WTC11 (cell line): ENCODE results near the gene DENND4A.

Source experiments
- CREB1 ChIP-seq: sonication (generic); formaldehyde crosslinking; IDR thresholded peaks from 2 replicates; pipeline ENCODE4 v1.8.0; 2023; ENCODE audit warnings: mild to moderate bottlenecking, missing genetic modification reagents
- CREM ChIP-seq: sonication (generic); formaldehyde crosslinking; IDR thresholded peaks from 2 replicates; pipeline ENCODE4 v1.8.1; 2022; ENCODE audit warnings: mild to moderate bottlenecking, missing genetic modification reagents, moderate library complexity
- HMGA2 ChIP-seq: fragments of 250-450 bp; sonication (Bioruptor Pico); IDR thresholded peaks from 2 replicates; pipeline ENCODE4 v1.4.0; 2021; ENCODE audit warnings: mild to moderate bottlenecking, moderate library complexity
- KAT7 ChIP-seq: sonication (generic); formaldehyde crosslinking; IDR thresholded peaks from 2 replicates; pipeline ENCODE4 v1.8.1; 2023; ENCODE audit warnings: missing genetic modification reagents, mild to moderate bottlenecking, borderline replicate concordance
- OVOL2 ChIP-seq: fragments of 250-450 bp; sonication (Bioruptor Pico); IDR thresholded peaks from 2 replicates; pipeline ENCODE4 v1.9.0; 2021; ENCODE audit warnings: mild to moderate bottlenecking, borderline replicate concordance
- PRRX2 ChIP-seq: fragments of 250-450 bp; sonication (Bioruptor Pico); IDR thresholded peaks from 2 replicates; pipeline ENCODE4 v1.8.0; 2021; ENCODE audit warnings: mild to moderate bottlenecking
- SP1 ChIP-seq: sonication (generic); formaldehyde crosslinking; conservative IDR thresholded peaks from 2 replicates; pipeline ENCODE4 v1.8.1; 2022; ENCODE audit warnings: missing genetic modification reagents
- TEAD1 ChIP-seq: sonication (generic); formaldehyde crosslinking; IDR thresholded peaks from 2 replicates; pipeline ENCODE4 v1.8.0; 2022; ENCODE audit warnings: mild to moderate bottlenecking, missing genetic modification reagents
- ZNF232 ChIP-seq: sonication (generic); formaldehyde crosslinking; IDR thresholded peaks from 2 replicates; pipeline ENCODE4 v1.8.0; 2022; ENCODE audit warnings: mild to moderate bottlenecking, missing genetic modification reagents
- TF ChIP-seq, protein P1 (sequence below): sonication (generic); formaldehyde crosslinking; IDR thresholded peaks from 2 replicates; pipeline ENCODE4 v1.8.0; 2023; ENCODE audit warnings: missing genetic modification reagents
- TF ChIP-seq, protein P2 (sequence below): fragments of 200-600 bp; IDR thresholded peaks from 2 replicates; pipeline ENCODE4 v1.8.0; 2022; ENCODE audit warnings: antibody characterized with exemption
- TF ChIP-seq, protein P3 (sequence below): sonication (generic); formaldehyde crosslinking; IDR thresholded peaks from 2 replicates; pipeline ENCODE4 v1.8.0; 2022; ENCODE audit warnings: mild to moderate bottlenecking, missing genetic modification reagents
- TF ChIP-seq, protein P4 (sequence below): sonication (generic); formaldehyde crosslinking; IDR thresholded peaks from 2 replicates; pipeline ENCODE4 v1.8.0; 2022; ENCODE audit warnings: mild to moderate bottlenecking, missing genetic modification reagents

DNA sequence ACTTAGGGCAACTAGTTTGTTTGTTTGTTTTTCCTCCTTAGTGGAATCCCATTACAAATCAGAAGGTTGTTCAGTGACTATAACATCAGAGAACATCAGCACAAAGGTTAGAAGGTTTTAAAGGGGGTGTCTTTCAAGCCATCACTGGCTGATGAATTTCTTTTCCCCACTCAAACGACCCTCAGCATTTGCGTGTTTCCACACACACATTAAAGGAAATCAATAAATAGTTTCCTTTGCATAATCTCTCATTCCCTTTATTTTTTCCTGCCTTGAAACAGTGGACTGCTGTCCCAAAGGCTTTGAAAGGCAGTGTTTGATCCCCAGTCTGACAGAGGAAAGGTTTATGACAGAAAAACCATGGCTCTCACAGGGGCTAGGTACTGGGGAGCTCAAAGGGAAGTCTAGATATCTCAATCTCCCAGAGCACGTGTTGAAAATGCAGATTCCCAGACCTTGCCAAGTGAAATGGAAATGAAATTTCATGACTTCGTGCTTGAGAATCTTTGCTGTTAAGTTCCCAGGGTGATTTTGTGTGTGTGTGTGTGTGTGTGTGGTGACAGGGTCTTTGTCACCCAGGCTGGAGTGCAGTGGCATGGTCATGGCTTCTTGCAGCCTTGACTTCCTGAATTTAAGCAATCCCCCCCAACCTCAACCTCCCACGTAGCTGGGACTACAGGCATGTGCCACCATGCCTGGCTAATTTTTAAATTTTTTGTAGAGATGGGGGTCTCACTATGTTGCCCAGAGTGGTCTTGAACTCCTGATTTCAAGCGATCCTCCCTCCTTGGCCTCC, 178.9 kb downstream of the DENND4A start:
- TF ChIP-seq, protein P1, sequence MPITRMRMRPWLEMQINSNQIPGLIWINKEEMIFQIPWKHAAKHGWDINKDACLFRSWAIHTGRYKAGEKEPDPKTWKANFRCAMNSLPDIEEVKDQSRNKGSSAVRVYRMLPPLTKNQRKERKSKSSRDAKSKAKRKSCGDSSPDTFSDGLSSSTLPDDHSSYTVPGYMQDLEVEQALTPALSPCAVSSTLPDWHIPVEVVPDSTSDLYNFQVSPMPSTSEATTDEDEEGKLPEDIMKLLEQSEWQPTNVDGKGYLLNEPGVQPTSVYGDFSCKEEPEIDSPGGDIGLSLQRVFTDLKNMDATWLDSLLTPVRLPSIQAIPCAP (CRISPR knock-in tag): no peak
- TF ChIP-seq, protein P2, sequence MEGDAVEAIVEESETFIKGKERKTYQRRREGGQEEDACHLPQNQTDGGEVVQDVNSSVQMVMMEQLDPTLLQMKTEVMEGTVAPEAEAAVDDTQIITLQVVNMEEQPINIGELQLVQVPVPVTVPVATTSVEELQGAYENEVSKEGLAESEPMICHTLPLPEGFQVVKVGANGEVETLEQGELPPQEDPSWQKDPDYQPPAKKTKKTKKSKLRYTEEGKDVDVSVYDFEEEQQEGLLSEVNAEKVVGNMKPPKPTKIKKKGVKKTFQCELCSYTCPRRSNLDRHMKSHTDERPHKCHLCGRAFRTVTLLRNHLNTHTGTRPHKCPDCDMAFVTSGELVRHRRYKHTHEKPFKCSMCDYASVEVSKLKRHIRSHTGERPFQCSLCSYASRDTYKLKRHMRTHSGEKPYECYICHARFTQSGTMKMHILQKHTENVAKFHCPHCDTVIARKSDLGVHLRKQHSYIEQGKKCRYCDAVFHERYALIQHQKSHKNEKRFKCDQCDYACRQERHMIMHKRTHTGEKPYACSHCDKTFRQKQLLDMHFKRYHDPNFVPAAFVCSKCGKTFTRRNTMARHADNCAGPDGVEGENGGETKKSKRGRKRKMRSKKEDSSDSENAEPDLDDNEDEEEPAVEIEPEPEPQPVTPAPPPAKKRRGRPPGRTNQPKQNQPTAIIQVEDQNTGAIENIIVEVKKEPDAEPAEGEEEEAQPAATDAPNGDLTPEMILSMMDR: no peak
- TF ChIP-seq CREB1 (CRISPR knock-in tag) (no peak), ZNF232 (CRISPR knock-in tag) (no peak), CREM (CRISPR knock-in tag) (no peak), HMGA2 (CRISPR knock-in tag) (no peak), SP1 (no peak), TEAD1 (CRISPR knock-in tag) (no peak), PRRX2 (CRISPR knock-in tag) (no peak), OVOL2 (CRISPR knock-in tag) (no peak), KAT7 (CRISPR knock-in tag) (no peak)
- TF ChIP-seq, protein P3, sequence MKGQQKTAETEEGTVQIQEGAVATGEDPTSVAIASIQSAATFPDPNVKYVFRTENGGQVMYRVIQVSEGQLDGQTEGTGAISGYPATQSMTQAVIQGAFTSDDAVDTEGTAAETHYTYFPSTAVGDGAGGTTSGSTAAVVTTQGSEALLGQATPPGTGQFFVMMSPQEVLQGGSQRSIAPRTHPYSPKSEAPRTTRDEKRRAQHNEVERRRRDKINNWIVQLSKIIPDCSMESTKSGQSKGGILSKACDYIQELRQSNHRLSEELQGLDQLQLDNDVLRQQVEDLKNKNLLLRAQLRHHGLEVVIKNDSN: no peak
- TF ChIP-seq, protein P4, sequence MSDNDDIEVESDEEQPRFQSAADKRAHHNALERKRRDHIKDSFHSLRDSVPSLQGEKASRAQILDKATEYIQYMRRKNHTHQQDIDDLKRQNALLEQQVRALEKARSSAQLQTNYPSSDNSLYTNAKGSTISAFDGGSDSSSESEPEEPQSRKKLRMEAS: no peak
